SU-DHL-6 (cell line): ENCODE measurements around the gene CCR7.

Experiments used
- EZH2phosphoT487 ChIP-seq: fragments of 200-600 bp; sonication (generic), shearing (Covaris generic); conservative IDR thresholded peaks from 2 replicates; pipeline ENCODE4 v1.6.1; 2018; ENCODE audit warnings: mild to moderate bottlenecking, antibody characterized with exemption, low read length, moderate library complexity, mixed read lengths
- TF ChIP-seq, protein P1 (sequence below): fragments of 200-600 bp; sonication (generic); IDR thresholded peaks from one replicate; pipeline ENCODE4 v1.5.1; 2017; ENCODE audit warnings: antibody characterized with exemption, mild to moderate bottlenecking, low read length, moderate library complexity; ENCODE audit not compliant: insufficient read depth, poor library complexity, severe bottlenecking

DNA sequence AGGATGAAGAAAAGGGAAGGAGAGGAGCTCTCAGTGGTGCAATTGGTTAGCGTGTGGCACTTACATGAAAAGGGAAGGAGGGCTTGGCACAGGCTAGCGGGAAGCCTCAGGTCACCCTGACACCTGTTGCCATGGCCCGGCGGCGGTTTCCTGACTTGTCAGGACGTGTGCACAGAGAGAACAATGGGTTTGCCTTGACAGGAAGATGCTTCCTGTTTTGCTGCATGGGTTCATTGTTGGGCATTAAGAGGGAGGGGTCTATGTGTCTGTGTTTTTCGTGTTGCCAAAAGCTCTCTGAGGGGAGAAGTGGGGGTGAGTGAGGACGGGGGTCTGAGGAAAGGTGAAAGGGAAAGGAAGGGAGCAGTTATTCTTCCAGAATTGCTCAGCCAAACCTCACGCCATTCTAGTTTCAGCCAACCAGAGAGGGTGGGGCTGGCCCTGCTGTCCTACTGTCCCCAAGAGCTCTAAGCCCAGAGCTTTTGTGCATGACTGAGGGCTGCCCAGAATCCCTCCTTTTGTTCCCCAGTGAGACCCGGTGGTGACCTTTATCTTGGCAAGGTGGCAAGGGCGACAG, 17.1 kb upstream of the CCR7 start:
- TF ChIP-seq, protein P1, sequence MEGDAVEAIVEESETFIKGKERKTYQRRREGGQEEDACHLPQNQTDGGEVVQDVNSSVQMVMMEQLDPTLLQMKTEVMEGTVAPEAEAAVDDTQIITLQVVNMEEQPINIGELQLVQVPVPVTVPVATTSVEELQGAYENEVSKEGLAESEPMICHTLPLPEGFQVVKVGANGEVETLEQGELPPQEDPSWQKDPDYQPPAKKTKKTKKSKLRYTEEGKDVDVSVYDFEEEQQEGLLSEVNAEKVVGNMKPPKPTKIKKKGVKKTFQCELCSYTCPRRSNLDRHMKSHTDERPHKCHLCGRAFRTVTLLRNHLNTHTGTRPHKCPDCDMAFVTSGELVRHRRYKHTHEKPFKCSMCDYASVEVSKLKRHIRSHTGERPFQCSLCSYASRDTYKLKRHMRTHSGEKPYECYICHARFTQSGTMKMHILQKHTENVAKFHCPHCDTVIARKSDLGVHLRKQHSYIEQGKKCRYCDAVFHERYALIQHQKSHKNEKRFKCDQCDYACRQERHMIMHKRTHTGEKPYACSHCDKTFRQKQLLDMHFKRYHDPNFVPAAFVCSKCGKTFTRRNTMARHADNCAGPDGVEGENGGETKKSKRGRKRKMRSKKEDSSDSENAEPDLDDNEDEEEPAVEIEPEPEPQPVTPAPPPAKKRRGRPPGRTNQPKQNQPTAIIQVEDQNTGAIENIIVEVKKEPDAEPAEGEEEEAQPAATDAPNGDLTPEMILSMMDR, result no peak
- TF ChIP-seq EZH2phosphoT487, result no peak
